Osteoblast (primary cell): ENCODE measurements around the gene CDADC1. TPM values are rescaled to one million over a fixed set of nuclear protein-coding genes. Genes with fewer than 3 reads are reported as not detected.

ENCODE experiments used
- DNase-seq: peaks from one replicate; pipeline ENCODE4 v3.0.0; 2011; ENCODE audit warnings: low spot score, mixed read lengths; ENCODE audit not compliant: insufficient read length; ENCODE audit errors: missing footprints
- H2AFZ ChIP-seq: 2 replicates; pipeline ENCODE4 v1.6.0; 2011; ENCODE audit warnings: mild to moderate bottlenecking, low read length
- H3K27ac ChIP-seq: 2 replicates; pipeline ENCODE4 v1.5.1; 2011; ENCODE audit warnings: mild to moderate bottlenecking, low read depth, low read length, moderate library complexity
- H3K27me3 ChIP-seq: 2 replicates; pipeline ENCODE4 v1.6.0; 2012; ENCODE audit warnings: mild to moderate bottlenecking, control low read depth, inconsistent platforms, low read length, moderate library complexity; ENCODE audit not compliant: insufficient read depth
- H3K36me3 ChIP-seq: 2 replicates; pipeline ENCODE4 v1.5.1; 2011; ENCODE audit warnings: mild to moderate bottlenecking, low read length, control low read depth, moderate library complexity; ENCODE audit not compliant: insufficient read depth
- H3K4me1 ChIP-seq: 2 replicates; pipeline ENCODE4 v1.5.1; 2011; ENCODE audit warnings: mild to moderate bottlenecking, low read length, control low read depth, moderate library complexity; ENCODE audit not compliant: insufficient read depth
- H3K4me2 ChIP-seq: 2 replicates; pipeline ENCODE4 v1.6.0; 2011; ENCODE audit warnings: mild to moderate bottlenecking, low read length; ENCODE audit not compliant: insufficient read depth
- H3K4me3 ChIP-seq: fragments of 200-600 bp; sonication (generic); 3 replicates; pipeline ENCODE4 v1.5.1; 2012; ENCODE audit warnings: mild to moderate bottlenecking, low read length, inconsistent platforms; ENCODE audit not compliant: insufficient read depth
- H3K79me2 ChIP-seq: 2 replicates; pipeline ENCODE4 v1.6.0; 2012; ENCODE audit warnings: mild to moderate bottlenecking, low read length, control low read depth, inconsistent platforms; ENCODE audit not compliant: insufficient read depth
- H3K9me3 ChIP-seq: 2 replicates; pipeline ENCODE4 v1.5.1; 2011; ENCODE audit warnings: low read depth, low read length, control low read depth
- H4K20me1 ChIP-seq: 2 replicates; pipeline ENCODE4 v1.6.0; 2012; ENCODE audit warnings: mild to moderate bottlenecking, low read length, control low read depth; ENCODE audit not compliant: insufficient read depth
- total RNA-seq: library from RNA; depleted of rRNA; stranded (reverse); fragments of >200 nt; gene quantifications from 2 replicates; pipeline ENCODE4 v1.2.3, GENCODE V29; 2012
- TF ChIP-seq, protein P1 (sequence below): IDR thresholded peaks from 2 replicates; pipeline ENCODE4 v1.5.1; 2011; ENCODE audit warnings: mild to moderate bottlenecking, low read depth, low read length, moderate library complexity; ENCODE audit errors: extremely low read depth

The CDADC1 gene
- total RNA-seq, 1 donor = 3.6 TPM

DNA sequence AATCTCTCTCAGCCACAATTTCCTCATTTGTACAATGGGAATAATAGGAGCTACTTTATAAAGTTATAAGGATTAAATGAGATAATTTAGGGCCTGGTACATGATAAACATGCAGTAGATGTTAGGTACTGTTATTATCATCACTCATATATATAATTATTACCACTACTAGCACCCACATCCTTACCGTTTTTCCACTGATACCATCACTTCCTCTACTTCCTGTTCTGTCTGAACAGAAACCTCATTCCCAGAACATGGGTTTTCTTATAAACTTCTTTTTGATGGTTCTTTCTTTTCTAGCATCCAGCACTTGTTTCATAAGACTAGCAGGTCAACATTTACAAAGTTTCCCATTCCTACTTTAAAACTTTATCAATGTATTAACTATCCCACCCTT is 6.3 kb downstream of the CDADC1 start:
- Histone ChIP-seq H3K4me2 (no peak overlapping the region), H2AFZ (no peak overlapping the region), H3K36me3 (peaks cover 17% of the 10 kb centered on the region), H3K4me1 (peaks cover 13% of the 10 kb centered on the region), H4K20me1 (no peaks in the 10 kb centered on the region), H3K9me3 (no peaks in the 10 kb centered on the region), H3K4me3 (no peak overlapping the region), H3K27ac (no peak overlapping the region), H3K27me3 (no peaks in the 10 kb centered on the region), H3K79me2 (peaks cover 23% of the 10 kb centered on the region)
- TF ChIP-seq, protein P1, sequence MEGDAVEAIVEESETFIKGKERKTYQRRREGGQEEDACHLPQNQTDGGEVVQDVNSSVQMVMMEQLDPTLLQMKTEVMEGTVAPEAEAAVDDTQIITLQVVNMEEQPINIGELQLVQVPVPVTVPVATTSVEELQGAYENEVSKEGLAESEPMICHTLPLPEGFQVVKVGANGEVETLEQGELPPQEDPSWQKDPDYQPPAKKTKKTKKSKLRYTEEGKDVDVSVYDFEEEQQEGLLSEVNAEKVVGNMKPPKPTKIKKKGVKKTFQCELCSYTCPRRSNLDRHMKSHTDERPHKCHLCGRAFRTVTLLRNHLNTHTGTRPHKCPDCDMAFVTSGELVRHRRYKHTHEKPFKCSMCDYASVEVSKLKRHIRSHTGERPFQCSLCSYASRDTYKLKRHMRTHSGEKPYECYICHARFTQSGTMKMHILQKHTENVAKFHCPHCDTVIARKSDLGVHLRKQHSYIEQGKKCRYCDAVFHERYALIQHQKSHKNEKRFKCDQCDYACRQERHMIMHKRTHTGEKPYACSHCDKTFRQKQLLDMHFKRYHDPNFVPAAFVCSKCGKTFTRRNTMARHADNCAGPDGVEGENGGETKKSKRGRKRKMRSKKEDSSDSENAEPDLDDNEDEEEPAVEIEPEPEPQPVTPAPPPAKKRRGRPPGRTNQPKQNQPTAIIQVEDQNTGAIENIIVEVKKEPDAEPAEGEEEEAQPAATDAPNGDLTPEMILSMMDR = no peak
- DNase-seq = no peak

- H3K27ac ChIP-seq = peak overlapping the region; percentile 47
These were observed 9.1 kb downstream of the CDADC1 start for GRCh38 chr13:49256841-49257240.

DNA sequence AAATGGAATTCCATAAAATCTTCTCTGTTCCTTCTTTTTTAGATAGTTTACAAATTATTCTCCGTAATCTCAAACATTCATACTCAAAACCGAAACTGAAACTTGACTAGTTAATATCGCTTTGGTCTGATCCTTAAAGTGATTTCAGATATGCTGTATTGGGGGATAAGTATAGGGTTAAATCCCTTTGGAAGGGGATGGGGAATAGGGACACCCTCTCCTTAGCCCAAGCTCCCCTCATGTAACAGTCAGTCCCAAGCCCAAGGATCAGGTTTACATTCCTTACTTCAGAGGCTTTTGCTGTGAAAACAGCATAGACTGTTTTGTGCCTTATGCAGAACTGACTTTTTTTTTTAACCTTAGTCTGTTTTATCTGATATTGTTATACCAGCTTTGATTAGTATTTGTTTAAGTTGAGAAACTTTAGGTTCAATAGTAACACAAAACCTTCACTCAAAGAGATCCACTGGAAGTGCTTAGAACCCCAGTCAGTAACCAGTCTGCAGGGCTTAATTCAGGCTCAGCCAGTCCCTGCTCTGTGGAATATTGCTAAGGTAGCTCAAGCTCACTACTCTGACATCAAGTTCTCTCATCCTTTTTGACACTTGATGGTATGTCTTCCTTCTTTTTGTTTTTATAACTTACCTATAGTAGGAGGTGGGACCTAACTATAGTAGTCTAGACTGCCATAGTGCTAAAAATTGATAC is 10.5 kb downstream of the CDADC1 start:
- TF ChIP-seq, protein P1 = no peak
- Histone ChIP-seq H2AFZ (peak overlapping the region; percentile 5), H3K79me2 (peaks cover 3% of the 10 kb centered on the region)

More at GRCh38 chr13:49256841-49257240, 9.1 kb downstream of the CDADC1 start:
- Histone ChIP-seq H4K20me1 (no peaks in the 10 kb centered on the region), H3K4me3 (peak overlapping the region; percentile 14), H3K4me2 (peak overlapping the region; percentile 69), H3K9me3 (no peaks in the 10 kb centered on the region), H3K79me2 (peaks cover 7% of the 10 kb centered on the region), H3K36me3 (peaks cover 24% of the 10 kb centered on the region), H3K27me3 (no peaks in the 10 kb centered on the region), H2AFZ (no peak overlapping the region), H3K4me1 (peaks cover 13% of the 10 kb centered on the region)
- TF ChIP-seq, protein P1 = no peak
- DNase-seq = no peak

GRCh38 chr13:49259586-49259985 is 11.9 kb downstream of the CDADC1 start:
- DNase-seq = no peak
- no peak overlapping the region for H3K4me3 ChIP-seq
- peaks cover 19% of the 10 kb centered on the region for H3K36me3 ChIP-seq
- H3K4me2 ChIP-seq = no peak overlapping the region
- TF ChIP-seq, protein P1 = no peak
- H3K4me1 ChIP-seq = peaks cover 13% of the 10 kb centered on the region
- no peaks in the 10 kb centered on the region for H4K20me1 ChIP-seq
- H3K79me2 ChIP-seq = no peaks in the 10 kb centered on the region
- H3K27ac ChIP-seq = no peak overlapping the region
- no peak overlapping the region for H2AFZ ChIP-seq
- H3K27me3 ChIP-seq = no peaks in the 10 kb centered on the region
- no peaks in the 10 kb centered on the region for H3K9me3 ChIP-seq

More for the DNA sequence above, 10.5 kb downstream of the CDADC1 start:
- H3K27ac ChIP-seq = peak overlapping the region; percentile 38
- DNase-seq = no peak
- H3K36me3 ChIP-seq = peaks cover 24% of the 10 kb centered on the region
- peak overlapping the region; percentile 58 for H3K4me3 ChIP-seq
- H3K27me3 ChIP-seq = no peaks in the 10 kb centered on the region
- H3K4me1 ChIP-seq = peaks cover 13% of the 10 kb centered on the region
- H3K9me3 ChIP-seq = no peaks in the 10 kb centered on the region
- peak overlapping the region; percentile 69 for H3K4me2 ChIP-seq
- no peaks in the 10 kb centered on the region for H4K20me1 ChIP-seq
